Activated naive CD4-positive, alpha-beta T cell treated with anti-CD3 and anti-CD28 coated beads, Interleukin-2, amount 10 ng/mL, durations not matched to agents 7 days and 5 days (primary cell): Measurements from ENCODE around the gene FAM47B.

Experiments
- CTCF ChIA-PET: fragments of 350-600 bp; sonication (Branson Sonifier 250); formaldehyde crosslinking; loops from one replicate; lab custom pipeline; 2021; ENCODE audit warnings: antibody characterized with exemption; lab: Charles Lee
- DNase-seq: peaks from one replicate; pipeline ENCODE4 v3.0.0-alpha.2; 2020
- H3K27ac Mint-ChIP-seq: one replicate; pipeline ENCODE4 v1.8.0; 2021; ENCODE audit warnings: mild to moderate bottlenecking, moderate library complexity, mixed read lengths
- H3K27me3 Mint-ChIP-seq: one replicate; pipeline ENCODE4 v1.8.0; 2021; ENCODE audit warnings: mild to moderate bottlenecking, mixed read lengths
- H3K36me3 Mint-ChIP-seq: one replicate; pipeline ENCODE4 v1.8.0; 2021; ENCODE audit warnings: mixed read lengths
- H3K4me1 Mint-ChIP-seq: one replicate; pipeline ENCODE4 v1.8.0; 2021; ENCODE audit warnings: mixed read lengths
- H3K4me3 Mint-ChIP-seq: one replicate; pipeline ENCODE4 v1.8.0; 2021; ENCODE audit warnings: mild to moderate bottlenecking, moderate library complexity, mixed read lengths
- H3K9me3 Mint-ChIP-seq: one replicate; pipeline ENCODE4 v1.8.0; 2021; ENCODE audit warnings: mixed read lengths

The FAM47B gene

DNA sequence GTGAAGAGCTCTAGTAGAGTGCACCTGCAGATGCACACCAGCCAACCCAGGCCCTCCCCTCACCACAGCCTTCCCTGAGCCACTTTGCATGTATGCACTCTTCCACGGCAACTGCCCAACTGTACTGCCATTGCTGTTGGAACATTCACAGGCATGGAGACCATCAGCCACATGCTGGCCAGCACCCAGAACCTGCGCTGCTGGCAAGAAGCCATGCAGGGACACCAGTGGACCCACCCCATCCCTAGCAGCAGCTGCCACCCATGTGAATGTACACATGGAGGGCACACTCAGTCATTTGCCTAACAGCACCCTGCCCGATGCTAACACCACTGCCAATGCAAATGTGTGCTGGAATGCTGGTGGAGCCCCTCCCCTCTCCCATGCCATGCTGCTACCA, 35.6 kb downstream of the FAM47B start:
- DNase-seq: no peak
- H3K9me3 Mint-ChIP-seq: no peaks in the 10 kb centered on the region
- no peak overlapping the region for H3K27ac Mint-ChIP-seq
- no peaks in the 10 kb centered on the region for H3K36me3 Mint-ChIP-seq
- no peak overlapping the region for H3K4me3 Mint-ChIP-seq
- CTCF ChIA-PET: no interaction called here
- no peaks in the 10 kb centered on the region for H3K27me3 Mint-ChIP-seq
- H3K4me1 Mint-ChIP-seq: no peaks in the 10 kb centered on the region

DNA sequence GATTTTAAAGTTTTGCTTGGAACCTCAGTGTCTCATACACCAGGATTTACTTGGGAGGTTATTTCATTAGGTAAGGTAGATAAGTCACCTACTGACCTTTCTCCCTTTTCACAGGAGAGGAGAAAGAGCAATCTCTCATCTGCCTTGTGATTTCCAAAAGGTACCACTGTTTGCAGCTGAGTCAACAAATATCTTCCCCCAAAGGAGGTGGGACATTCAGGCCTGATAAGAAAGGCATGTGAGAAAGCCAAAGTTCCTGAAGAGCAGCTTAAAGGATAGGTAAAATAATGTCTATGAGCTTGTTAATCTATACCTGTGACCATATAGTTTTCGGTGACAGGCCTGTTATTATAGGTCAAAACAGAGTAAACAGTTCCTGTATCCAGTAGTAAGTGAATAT, 45.0 kb downstream of the FAM47B start:
- H3K9me3 Mint-ChIP-seq: no peaks in the 10 kb centered on the region
- no peak overlapping the region for H3K4me3 Mint-ChIP-seq
- H3K4me1 Mint-ChIP-seq: no peaks in the 10 kb centered on the region
- DNase-seq: no peak
- H3K27me3 Mint-ChIP-seq: no peaks in the 10 kb centered on the region
- no peak overlapping the region for H3K27ac Mint-ChIP-seq
- CTCF ChIA-PET: no interaction called here
- no peaks in the 10 kb centered on the region for H3K36me3 Mint-ChIP-seq
